ENCODE data around the gene AFG3L2. TPM values are rescaled to one million over a fixed set of nuclear protein-coding genes. Genes with fewer than 3 reads are reported as not detected.

The AFG3L2 gene
- total and polyA plus RNA-seq, 2 of the 13 experiments (the other 11 are each of a cell fraction or from before 2014, with no cell fraction given) = 28.6 to 86.9 TPM

DNA sequence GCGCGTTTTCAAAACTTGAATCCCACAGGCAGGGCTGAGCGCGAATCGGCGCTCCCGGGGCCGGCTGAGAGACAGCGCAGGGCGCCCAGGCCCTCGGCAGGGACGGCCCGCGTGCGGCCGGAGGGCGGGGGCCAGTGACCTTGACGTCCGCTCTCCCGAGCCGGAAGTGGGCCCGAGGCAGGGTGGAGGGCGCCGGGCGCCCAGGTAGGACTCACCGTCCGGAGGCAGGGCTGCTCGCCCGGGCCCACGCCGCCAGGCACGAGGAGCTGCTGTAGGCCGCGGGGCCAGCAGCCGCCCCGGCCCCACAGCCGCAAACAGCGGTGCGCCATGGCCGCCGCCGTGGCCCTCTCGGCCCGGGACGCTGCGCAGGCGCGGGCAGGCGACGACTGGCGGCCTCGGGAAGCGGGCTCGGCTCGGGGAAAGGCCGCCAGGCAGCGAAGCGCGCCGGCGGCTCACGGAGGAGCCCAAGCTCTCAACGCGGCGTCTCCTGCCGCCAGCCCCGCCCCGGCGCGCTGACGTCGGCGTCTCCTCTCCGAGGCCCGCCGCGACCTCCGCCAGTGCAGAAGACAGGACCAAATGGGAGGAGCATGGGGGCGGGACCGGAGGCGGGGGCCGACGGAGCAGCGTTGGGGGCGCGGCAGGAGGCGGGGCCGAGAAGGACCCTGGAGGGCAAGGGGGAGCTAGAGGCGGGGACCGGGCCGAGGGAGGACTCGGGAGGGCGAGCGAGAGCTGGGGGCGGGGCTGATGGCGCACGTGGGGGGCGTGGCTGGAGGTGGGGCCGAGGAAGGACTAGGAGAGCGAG is at the start of gene AFG3L2 (continued):
- no peak for TF ChIP-seq ZBTB40 (IDR thresholded peaks at IDR 0.05)
- peak; percentile 85 for TF ChIP-seq ZBTB40 (CRISPR knock-in tag; IDR thresholded peaks at IDR 0.05)
- peak; percentile 89; the same call in 1 of the 2 replicates for TF ChIP-seq ZNF607 (CRISPR knock-in tag; IDR thresholded peaks at IDR 0.05; ENCODE audit: borderline replicate concordance)
- no peak for TF ChIP-seq SRF (IDR thresholded peaks at IDR 0.05; ENCODE audit: low read depth, low read length)
- TF ChIP-seq ZNF512 (CRISPR knock-in tag; IDR thresholded peaks at IDR 0.05) = no peak
- no peak for TF ChIP-seq ZNF232 (CRISPR knock-in tag; IDR thresholded peaks at IDR 0.05; ENCODE audit: borderline replicate concordance)
- TF ChIP-seq, protein P1, sequence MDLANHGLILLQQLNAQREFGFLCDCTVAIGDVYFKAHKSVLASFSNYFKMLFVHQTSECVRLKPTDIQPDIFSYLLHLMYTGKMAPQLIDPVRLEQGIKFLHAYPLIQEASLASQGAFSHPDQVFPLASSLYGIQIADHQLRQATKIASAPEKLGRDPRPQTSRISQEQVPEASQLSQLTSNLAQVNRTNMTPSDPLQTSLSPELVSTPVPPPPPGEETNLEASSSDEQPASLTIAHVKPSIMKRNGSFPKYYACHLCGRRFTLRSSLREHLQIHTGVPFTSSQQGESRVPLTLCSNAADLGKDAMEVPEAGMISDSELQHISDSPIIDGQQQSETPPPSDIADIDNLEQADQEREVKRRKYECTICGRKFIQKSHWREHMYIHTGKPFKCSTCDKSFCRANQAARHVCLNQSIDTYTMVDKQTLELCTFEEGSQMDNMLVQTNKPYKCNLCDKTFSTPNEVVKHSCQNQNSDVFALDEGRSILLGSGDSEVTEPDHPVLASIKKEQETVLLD (CRISPR knock-in tag; IDR thresholded peaks at IDR 0.05; ENCODE audit: low read depth) = no peak; the same call in 1 of the 2 replicates
- TF ChIP-seq, protein P2, sequence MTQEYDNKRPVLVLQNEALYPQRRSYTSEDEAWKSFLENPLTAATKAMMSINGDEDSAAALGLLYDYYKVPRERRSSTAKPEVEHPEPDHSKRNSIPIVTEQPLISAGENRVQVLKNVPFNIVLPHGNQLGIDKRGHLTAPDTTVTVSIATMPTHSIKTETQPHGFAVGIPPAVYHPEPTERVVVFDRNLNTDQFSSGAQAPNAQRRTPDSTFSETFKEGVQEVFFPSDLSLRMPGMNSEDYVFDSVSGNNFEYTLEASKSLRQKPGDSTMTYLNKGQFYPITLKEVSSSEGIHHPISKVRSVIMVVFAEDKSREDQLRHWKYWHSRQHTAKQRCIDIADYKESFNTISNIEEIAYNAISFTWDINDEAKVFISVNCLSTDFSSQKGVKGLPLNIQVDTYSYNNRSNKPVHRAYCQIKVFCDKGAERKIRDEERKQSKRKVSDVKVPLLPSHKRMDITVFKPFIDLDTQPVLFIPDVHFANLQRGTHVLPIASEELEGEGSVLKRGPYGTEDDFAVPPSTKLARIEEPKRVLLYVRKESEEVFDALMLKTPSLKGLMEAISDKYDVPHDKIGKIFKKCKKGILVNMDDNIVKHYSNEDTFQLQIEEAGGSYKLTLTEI (CRISPR knock-in tag; conservative IDR thresholded peaks at IDR 0.05) = no peak
- peak; percentile 37; the same call in 1 of the 2 replicates for TF ChIP-seq TEAD2 (CRISPR knock-in tag; IDR thresholded peaks at IDR 0.05)
- no peak for TF ChIP-seq FOXJ3 (CRISPR knock-in tag; IDR thresholded peaks at IDR 0.05; ENCODE audit: borderline replicate concordance)
- TF ChIP-seq ZNF552 (CRISPR knock-in tag; IDR thresholded peaks at IDR 0.05; ENCODE audit: borderline replicate concordance) = no peak
- TF ChIP-seq ZNF33A (CRISPR knock-in tag; IDR thresholded peaks at IDR 0.05; ENCODE audit: borderline replicate concordance) = no peak
- TF ChIP-seq ZNF749 (CRISPR knock-in tag; IDR thresholded peaks at IDR 0.05; ENCODE audit: borderline replicate concordance) = peak; percentile 89
- TF ChIP-seq, protein P3, sequence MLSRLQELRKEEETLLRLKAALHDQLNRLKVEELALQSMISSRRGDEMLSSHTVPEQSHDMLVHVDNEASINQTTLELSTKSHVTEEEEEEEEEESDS (CRISPR knock-in tag; IDR thresholded peaks at IDR 0.05; ENCODE audit: borderline replicate concordance) = no peak

All from HepG2 (cell line).